Measurements from ENCODE around the gene PFDN6. TPM values are rescaled to one million over a fixed set of nuclear protein-coding genes. Genes with fewer than 3 reads are reported as not detected.
A peak's percentile ranks its signal among the peaks of the same experiment; 100 is the strongest.

The PFDN6 gene
- total and polyA plus RNA-seq, 10 of the 15 experiments (the other 5 are each of a cell fraction or from before 2014, with no cell fraction given) = 3.1 to 168 (median 82.6) TPM

DNA sequence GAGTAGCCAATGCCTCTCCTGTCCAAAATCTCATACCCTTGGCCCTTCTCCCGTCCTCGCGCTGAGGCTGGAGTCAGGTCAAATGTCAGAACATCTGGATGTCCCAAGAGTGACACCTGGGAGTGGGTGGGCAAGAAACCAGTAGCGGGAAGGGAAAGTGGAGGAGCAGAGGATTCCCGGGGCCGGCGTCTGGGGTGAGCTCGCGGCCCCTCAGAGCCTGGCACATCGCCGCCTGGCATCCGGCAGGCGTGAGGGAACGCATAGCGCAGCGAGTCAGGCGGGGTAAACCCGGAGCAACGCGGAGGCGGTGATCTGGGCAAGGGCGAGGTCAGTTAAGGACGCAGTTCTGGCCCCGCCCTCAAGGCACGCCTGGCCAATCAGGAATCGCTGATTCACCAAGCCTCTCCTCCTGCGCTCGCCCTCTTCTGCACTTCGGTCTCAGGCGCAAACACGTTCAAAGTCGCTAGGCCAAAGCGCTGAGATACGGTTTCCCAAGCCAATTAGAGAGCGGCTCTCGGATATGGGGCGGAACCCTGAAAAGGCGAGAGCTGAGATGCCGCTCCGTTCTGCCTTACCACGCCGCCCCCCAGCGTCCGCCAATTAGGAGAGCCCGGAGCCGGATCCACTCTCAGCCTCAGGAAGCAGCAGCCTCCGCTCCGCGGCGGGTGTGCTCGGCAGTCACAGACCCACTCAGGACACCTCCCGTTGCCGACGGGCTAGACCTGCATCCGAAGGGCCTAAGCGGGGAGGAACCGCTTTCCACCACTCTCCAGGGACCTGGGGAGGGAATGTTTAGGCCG lies 40.3 kb upstream of the PFDN6 start (continued):
- TF ChIP-seq POLR2AphosphoS5 (IDR thresholded peaks at IDR 0.05; ENCODE audit: low read length) = peak; percentile 95
- TF ChIP-seq SMARCA5 (IDR thresholded peaks at IDR 0.05) = no peak; the same call in 1 of the 2 replicates
- no peak for TF ChIP-seq PAX5 (IDR thresholded peaks at IDR 0.05; ENCODE audit: borderline replicate concordance, low read depth, low read length)
- no peak for TF ChIP-seq STAT3 (IDR thresholded peaks at IDR 0.05; ENCODE audit: low read depth, low read length)
- TF ChIP-seq SRF (IDR thresholded peaks at IDR 0.05; ENCODE audit: low read depth in 2 of 2, low read length in 2 of 2) = peak in 1 of 2 experiments; percentile 21; a peak in 1 of 4 replicates
- no peak for TF ChIP-seq MTA3 (IDR thresholded peaks at IDR 0.05; ENCODE audit: borderline replicate concordance, low read length)
- no peak for TF ChIP-seq EZH2 (IDR thresholded peaks at IDR 0.05; ENCODE audit: borderline replicate concordance, control insufficient read depth, low read depth, low read length)

GRCh38 chr6:33249732-33250630 lies 39.4 kb upstream of the PFDN6 start:
- FAIRE-seq = peak; percentile 31
- 14% methylated on average over 15 of the region's 15 CpGs for WGBS (ENCODE audit: insufficient coverage, insufficient replicate concordance, low lambda C conversion rate, missing lambda C conversion rate)
- Histone ChIP-seq H2AFZ (ENCODE audit: control insufficient read depth, low read depth, low read length) (peak overlapping the region; percentile 94), H3K27me3 (replicated peaks in 1 of 2; ENCODE audit: control insufficient read depth in 2 of 2, insufficient read depth in 2 of 2, low read length in 1 of 2) (no peaks in the 10 kb centered on the region), H3K4me1 (ENCODE audit: control insufficient read depth, insufficient read depth, low read length) (peaks cover 10% of the 10 kb centered on the region), H3K79me2 (ENCODE audit: control insufficient read depth, insufficient read depth, low read length) (peaks cover 13% of the 10 kb centered on the region), H3K4me3 (peak overlapping the region; percentile 70), H3K9me3 (replicated peaks; ENCODE audit: control insufficient read depth, insufficient read depth, low read length) (no peaks in the 10 kb centered on the region), H3K27ac (ENCODE audit: control insufficient read depth, insufficient read depth) (peak overlapping the region; percentile 94), H4K20me1 (ENCODE audit: control insufficient read depth, insufficient read depth) (no peaks in the 10 kb centered on the region), H3K9ac (ENCODE audit: control insufficient read depth, insufficient read depth, low read length) (peak overlapping the region; percentile 97), H3K4me2 (ENCODE audit: control insufficient read depth, insufficient read depth) (peak overlapping the region; percentile 98), H3K36me3 (ENCODE audit: control insufficient read depth in 2 of 2, insufficient read depth in 2 of 2, low read length in 1 of 2) (peaks cover 2 to 12% of the 10 kb centered on the region in 2 experiments; a peak in 2 of 4 replicates)
- DNase-seq (ENCODE audit: low read depth, low spot score) = no peak
- BruUV-seq (replicated peaks) = TSS peak; percentile 87
- ATAC-seq = no peak; the same call in 2 of the 3 replicates
- CTCF ChIA-PET = interaction anchor here (0.7 to 5.5 kb wide), 25 partner anchors 11 to 316 kb away, joined by 3 to 53 read pairs (median 13); partner anchors contain the start of genes B3GALT4, HSD17B8, RGL2 and RING1
- intact Hi-C loops (cut with micrococcal nuclease; ENCODE audit: unreplicated experiment) = loop anchor here (1.0 to 5.0 kb wide), 3 partner anchors 77 to 248 kb away; no protein-coding TSS in a partner anchor
- SMC1A ChIA-PET (ENCODE audit: uncharacterized antibody, unreplicated experiment) = interaction anchor here (0.6 to 4.2 kb wide), 21 partner anchors 19 to 249 kb away, joined by 3 to 34 read pairs (median 4); partner anchors contain the start of genes HLA-DOA, RPS18, RXRB and VPS52
- POLR2A ChIA-PET = interaction anchor here (0.6 to 5.2 kb wide), 19 partner anchors 12 to 1382 kb away, joined by 3 to 40 read pairs (median 5); partner anchors contain the start of genes B3GALT4, HLA-DPA1, PFDN6 and RGL2
- in situ Hi-C loops (cut with MboI) = loop anchor here (5.0 kb wide), 2 partner anchors 133 to 248 kb away; no protein-coding TSS in a partner anchor
- RAD21 ChIA-PET (ENCODE audit: unreplicated experiment) = interaction anchor here (1.0 to 3.5 kb wide), 23 partner anchors 10 to 278 kb away, joined by 3 to 25 read pairs (median 10); partner anchors contain the start of genes HLA-DPA1, HSD17B8, PFDN6 and RGL2
- no peak for TF ChIP-seq SIX5 (IDR thresholded peaks at IDR 0.05; ENCODE audit: low read depth, low read length, severe bottlenecking)
- TF ChIP-seq FOS (IDR thresholded peaks at IDR 0.05; ENCODE audit: borderline replicate concordance, extremely low read depth, insufficient read length) = no peak
- no peak for TF ChIP-seq BACH1 (IDR thresholded peaks at IDR 0.05; ENCODE audit: borderline replicate concordance)
- TF ChIP-seq, protein P1, sequence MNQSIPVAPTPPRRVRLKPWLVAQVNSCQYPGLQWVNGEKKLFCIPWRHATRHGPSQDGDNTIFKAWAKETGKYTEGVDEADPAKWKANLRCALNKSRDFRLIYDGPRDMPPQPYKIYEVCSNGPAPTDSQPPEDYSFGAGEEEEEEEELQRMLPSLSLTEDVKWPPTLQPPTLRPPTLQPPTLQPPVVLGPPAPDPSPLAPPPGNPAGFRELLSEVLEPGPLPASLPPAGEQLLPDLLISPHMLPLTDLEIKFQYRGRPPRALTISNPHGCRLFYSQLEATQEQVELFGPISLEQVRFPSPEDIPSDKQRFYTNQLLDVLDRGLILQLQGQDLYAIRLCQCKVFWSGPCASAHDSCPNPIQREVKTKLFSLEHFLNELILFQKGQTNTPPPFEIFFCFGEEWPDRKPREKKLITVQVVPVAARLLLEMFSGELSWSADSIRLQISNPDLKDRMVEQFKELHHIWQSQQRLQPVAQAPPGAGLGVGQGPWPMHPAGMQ (IDR thresholded peaks at IDR 0.05; ENCODE audit: borderline replicate concordance) = no peak
- TF ChIP-seq, protein P2, sequence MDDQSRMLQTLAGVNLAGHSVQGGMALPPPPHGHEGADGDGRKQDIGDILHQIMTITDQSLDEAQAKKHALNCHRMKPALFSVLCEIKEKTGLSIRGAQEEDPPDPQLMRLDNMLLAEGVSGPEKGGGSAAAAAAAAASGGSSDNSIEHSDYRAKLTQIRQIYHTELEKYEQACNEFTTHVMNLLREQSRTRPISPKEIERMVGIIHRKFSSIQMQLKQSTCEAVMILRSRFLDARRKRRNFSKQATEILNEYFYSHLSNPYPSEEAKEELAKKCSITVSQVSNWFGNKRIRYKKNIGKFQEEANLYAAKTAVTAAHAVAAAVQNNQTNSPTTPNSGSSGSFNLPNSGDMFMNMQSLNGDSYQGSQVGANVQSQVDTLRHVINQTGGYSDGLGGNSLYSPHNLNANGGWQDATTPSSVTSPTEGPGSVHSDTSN (IDR thresholded peaks at IDR 0.05; ENCODE audit: insufficient replicate concordance, low read depth, low read length) = no peak
- no peak for TF ChIP-seq E4F1 (IDR thresholded peaks at IDR 0.05; ENCODE audit: borderline replicate concordance, partially characterized antibody)
